K562 (cell line): ENCODE measurements around the gene WASF2.

Experiments used
- CBX5 ChIP-seq: IDR thresholded peaks from 2 replicates; pipeline ENCODE4 v1.6.1; 2014; ENCODE audit warnings: low read depth, borderline replicate concordance
- CREB1 ChIP-seq, 2 experiments: sonication (generic) in 1 of 2; formaldehyde crosslinking in 1 of 2; IDR thresholded peaks; 2 replicates each; pipeline versions ENCODE4 v1.6.1 to v1.8.0; 2012 to 2022; ENCODE audit warnings: inconsistent platforms in 1 of 2, mild to moderate bottlenecking in 1 of 2, missing genetic modification reagents in 1 of 2, moderate library complexity in 1 of 2
- CTCFL ChIP-seq: IDR thresholded peaks from 2 replicates; pipeline ENCODE4 v1.6.1; 2011; ENCODE audit warnings: borderline replicate concordance, low read depth, mild to moderate bottlenecking, moderate library complexity, low read length; ENCODE audit not compliant: insufficient read depth, poor library complexity, severe bottlenecking
- EHMT2 ChIP-seq: fragments of 450-650 bp; IDR thresholded peaks from 2 replicates; pipeline ENCODE4 v1.6.1; 2018; ENCODE audit warnings: antibody characterized with exemption
- JUN ChIP-seq, 2 experiments: sonication (generic) in 1 of 2; formaldehyde crosslinking in 1 of 2; IDR thresholded peaks; 2 replicates each; pipeline versions ENCODE4 v1.6.1 to v1.8.0; 2012 to 2022; ENCODE audit warnings: borderline replicate concordance in 2 of 2, mild to moderate bottlenecking in 2 of 2, improper control_type of control experiment in 1 of 2, low read depth in 1 of 2, low read length in 1 of 2, missing genetic modification reagents in 1 of 2
- JUNB ChIP-seq: fragments of 450-650 bp; formaldehyde crosslinking; conservative IDR thresholded peaks from 2 replicates; pipeline ENCODE4 v1.4.0; 2020; ENCODE audit warnings: mild to moderate bottlenecking
- KDM1A ChIP-seq, 2 experiments: fragments of 450-650 bp; IDR thresholded peaks; 2 replicates each; pipeline ENCODE4 v1.6.1; 2016; ENCODE audit warnings: mild to moderate bottlenecking in 2 of 2
- MYC ChIP-seq, 2 experiments: fragments of 250-450 bp in 1 of 2; sonication (Bioruptor Pico) in 1 of 2; IDR thresholded peaks; 2 replicates each; pipeline versions ENCODE4 v1.5.1 to v1.6.1; 2012 to 2021; ENCODE audit warnings: low read depth in 2 of 2, borderline replicate concordance in 1 of 2, improper control_type of control experiment in 1 of 2, low read length in 1 of 2, mild to moderate bottlenecking in 1 of 2, moderate library complexity in 1 of 2
- RAD21 ChIP-seq, 2 experiments: fragments of 250-450 bp in 1 of 2; fragments of 450-650 bp in 1 of 2; sonication (Bioruptor Pico) in 1 of 2; formaldehyde crosslinking in 1 of 2; IDR thresholded peaks in 1 of 2; conservative IDR thresholded peaks in 1 of 2; 2 replicates each; pipeline versions ENCODE4 v1.4.0 to v1.8.0; 2020 to 2022; ENCODE audit warnings: mild to moderate bottlenecking in 2 of 2, moderate library complexity in 1 of 2
- SIN3A ChIP-seq, 2 experiments: fragments of 150-350 bp in 1 of 2; IDR thresholded peaks; 2 replicates each; pipeline ENCODE4 v1.6.1; 2011 to 2016; ENCODE audit warnings: borderline replicate concordance in 2 of 2, low read depth in 2 of 2, low read length in 2 of 2, mild to moderate bottlenecking in 2 of 2, moderate library complexity in 2 of 2; ENCODE audit not compliant: control insufficient read depth in 1 of 2
- SLC30A9 ChIP-seq: fragments of 250-450 bp; sonication (Bioruptor Pico); IDR thresholded peaks from 2 replicates; pipeline ENCODE4 v1.8.0; 2022; ENCODE audit warnings: mild to moderate bottlenecking, moderate library complexity
- SMC3 ChIP-seq: conservative IDR thresholded peaks from 2 replicates; pipeline ENCODE4 v1.6.1; 2011; ENCODE audit warnings: low read depth, low read length, improper control_type of control experiment; ENCODE audit not compliant: insufficient read depth
- ZNF143 ChIP-seq: sonication (generic); formaldehyde crosslinking; IDR thresholded peaks from 2 replicates; pipeline ENCODE4 v1.9.0; 2022; ENCODE audit warnings: mild to moderate bottlenecking, missing genetic modification reagents
- TF ChIP-seq, protein P1 (sequence below), 3 experiments: IDR thresholded peaks in 2 of 3; conservative IDR thresholded peaks in 1 of 3; 2 replicates each; pipeline ENCODE4 v1.5.1; 2011 to 2012; ENCODE audit warnings: low read length in 3 of 3, mild to moderate bottlenecking in 3 of 3, control low read depth in 2 of 3, improper control_type of control experiment in 1 of 3, inconsistent platforms in 1 of 3, low read depth in 1 of 3, mixed read lengths in 1 of 3, moderate library complexity in 1 of 3; ENCODE audit not compliant: insufficient read depth in 2 of 3

DNA sequence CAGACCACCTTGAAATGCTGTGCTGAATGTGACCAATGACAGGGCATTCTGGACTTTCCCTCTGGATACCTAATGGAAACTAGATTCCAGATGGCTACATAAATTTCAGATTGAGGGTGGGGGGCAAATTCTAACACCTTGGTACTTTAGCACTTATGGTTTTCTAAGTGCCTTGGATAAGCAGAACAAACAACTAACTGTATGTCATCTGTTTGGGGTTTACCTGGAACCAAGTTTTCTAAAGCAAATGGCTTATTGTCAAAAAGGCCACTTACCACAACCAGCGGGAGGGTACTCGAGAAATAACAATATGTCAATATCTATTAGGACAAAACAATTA lies 58.4 kb downstream of the WASF2 start:
- TF ChIP-seq CTCFL (no peak), JUN (IDR thresholded peaks at IDR 0.05; ENCODE audit: borderline replicate concordance, low read depth, low read length) (no peak), JUN (CRISPR knock-in tag; IDR thresholded peaks at IDR 0.05; ENCODE audit: borderline replicate concordance) (no peak), EHMT2 (no peak), CREB1 (IDR thresholded peaks at IDR 0.05) (no peak), CREB1 (CRISPR knock-in tag; IDR thresholded peaks at IDR 0.05) (no peak), SMC3 (no peak), MYC (IDR thresholded peaks at IDR 0.05; ENCODE audit: low read depth, low read length) (no peak), MYC (CRISPR knock-in tag; IDR thresholded peaks at IDR 0.05; ENCODE audit: borderline replicate concordance, low read depth) (no peak), ZNF143 (CRISPR knock-in tag) (no peak), KDM1A (IDR thresholded peaks at IDR 0.05) (no peak), SLC30A9 (CRISPR knock-in tag) (no peak), CBX5 (no peak), RAD21 (CRISPR knock-in tag; conservative IDR thresholded peaks at IDR 0.05 in 1 of 2, IDR thresholded peaks at IDR 0.05 in 1 of 2) (no peak), JUNB (no peak), SIN3A (IDR thresholded peaks at IDR 0.05; ENCODE audit: borderline replicate concordance in 2 of 2, control insufficient read depth in 1 of 2, low read depth in 2 of 2, low read length in 2 of 2) (no peak)
- TF ChIP-seq, protein P1, sequence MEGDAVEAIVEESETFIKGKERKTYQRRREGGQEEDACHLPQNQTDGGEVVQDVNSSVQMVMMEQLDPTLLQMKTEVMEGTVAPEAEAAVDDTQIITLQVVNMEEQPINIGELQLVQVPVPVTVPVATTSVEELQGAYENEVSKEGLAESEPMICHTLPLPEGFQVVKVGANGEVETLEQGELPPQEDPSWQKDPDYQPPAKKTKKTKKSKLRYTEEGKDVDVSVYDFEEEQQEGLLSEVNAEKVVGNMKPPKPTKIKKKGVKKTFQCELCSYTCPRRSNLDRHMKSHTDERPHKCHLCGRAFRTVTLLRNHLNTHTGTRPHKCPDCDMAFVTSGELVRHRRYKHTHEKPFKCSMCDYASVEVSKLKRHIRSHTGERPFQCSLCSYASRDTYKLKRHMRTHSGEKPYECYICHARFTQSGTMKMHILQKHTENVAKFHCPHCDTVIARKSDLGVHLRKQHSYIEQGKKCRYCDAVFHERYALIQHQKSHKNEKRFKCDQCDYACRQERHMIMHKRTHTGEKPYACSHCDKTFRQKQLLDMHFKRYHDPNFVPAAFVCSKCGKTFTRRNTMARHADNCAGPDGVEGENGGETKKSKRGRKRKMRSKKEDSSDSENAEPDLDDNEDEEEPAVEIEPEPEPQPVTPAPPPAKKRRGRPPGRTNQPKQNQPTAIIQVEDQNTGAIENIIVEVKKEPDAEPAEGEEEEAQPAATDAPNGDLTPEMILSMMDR (IDR thresholded peaks at IDR 0.05 in 2 of 3, conservative IDR thresholded peaks at IDR 0.05 in 1 of 3; ENCODE audit: insufficient read depth in 2 of 3, low read depth in 1 of 3, low read length in 3 of 3): no peak
